ENCODE measurements around the gene TEDC2.

Gene TEDC2

GRCh38 chr16:2459647-2460390 is at the start of gene TEDC2:
TSS of gene TEDC2 (plus strand) at chr16:2460109. CDS start at chr16:2460145, 36 bp downstream.
- peaks cover 63% of the 10 kb centered on the region for H3K36me3 ChIP-seq (replicated peaks)
- no peaks in the 10 kb centered on the region for H3K9me3 ChIP-seq
- in situ Hi-C loops (cut with MboI; ENCODE audit: low sequenced_read_pairs) = no loop called here
- peak; percentile 96 to 100 for DNase-seq (ENCODE audit: low spot score in 2 of 2)
- H3K27me3 ChIP-seq (ENCODE audit: low read depth) = no peaks in the 10 kb centered on the region
- peak within 1 kb of the TSS; percentile 58 for H3K4me3 ChIP-seq
- peaks cover 17% of the 10 kb centered on the region for H3K4me1 ChIP-seq

- Histone ChIP-seq H3K27me3 (ENCODE audit: low read depth) (peaks cover 13% of the 10 kb centered on the region), H3K4me1 (no peaks in the 10 kb centered on the region), H3K36me3 (replicated peaks) (no peaks in the 10 kb centered on the region), H3K4me3 (no peak overlapping the region), H3K9me3 (no peaks in the 10 kb centered on the region)
- in situ Hi-C loops (cut with MboI; ENCODE audit: low sequenced_read_pairs) = no loop called here
- no peak for DNase-seq (ENCODE audit: low spot score in 2 of 2)
Observed at GRCh38 chr16:2415085-2415484, 44.8 kb upstream of the TEDC2 start.

GRCh38 chr16:2420035-2420434 is 39.9 kb upstream of the TEDC2 start:
- no peak for DNase-seq (ENCODE audit: low spot score in 2 of 2)
- in situ Hi-C loops (cut with MboI; ENCODE audit: low sequenced_read_pairs) = no loop called here
- H3K27me3 ChIP-seq (ENCODE audit: low read depth) = no peaks in the 10 kb centered on the region
- H3K4me1 ChIP-seq = peaks cover 2% of the 10 kb centered on the region; the same call in 1 of the 2 replicates
- no peaks in the 10 kb centered on the region for H3K36me3 ChIP-seq (replicated peaks)
- no peaks in the 10 kb centered on the region for H3K9me3 ChIP-seq
- no peak overlapping the region for H3K4me3 ChIP-seq

GRCh38 chr16:2422123-2422867 is 37.6 kb upstream of the TEDC2 start:
- H3K4me1 ChIP-seq = peaks cover 2% of the 10 kb centered on the region; the same call in 1 of the 2 replicates
- no peaks in the 10 kb centered on the region for H3K36me3 ChIP-seq (replicated peaks)
- DNase-seq (ENCODE audit: low spot score in 2 of 2) = no peak
- no peaks in the 10 kb centered on the region for H3K9me3 ChIP-seq
- in situ Hi-C loops (cut with MboI; ENCODE audit: low sequenced_read_pairs) = no loop called here
- no peaks in the 10 kb centered on the region for H3K27me3 ChIP-seq (ENCODE audit: low read depth)
- no peak overlapping the region for H3K4me3 ChIP-seq

GRCh38 chr16:2424061-2425007 is 35.6 kb upstream of the TEDC2 start:
- peaks cover under 1% of the 10 kb centered on the region; the same call in 1 of the 2 replicates for H3K36me3 ChIP-seq (replicated peaks)
- no peaks in the 10 kb centered on the region for H3K9me3 ChIP-seq
- in situ Hi-C loops (cut with MboI; ENCODE audit: low sequenced_read_pairs) = no loop called here
- no peak overlapping the region for H3K4me3 ChIP-seq
- peaks cover 10% of the 10 kb centered on the region for H3K4me1 ChIP-seq
- H3K27me3 ChIP-seq (ENCODE audit: low read depth) = no peaks in the 10 kb centered on the region
- DNase-seq (ENCODE audit: low spot score in 2 of 2) = no peak

- no peak for DNase-seq (ENCODE audit: low spot score in 2 of 2)
- in situ Hi-C loops (cut with MboI; ENCODE audit: low sequenced_read_pairs) = no loop called here
Observed at GRCh38 chr16:2425008-2425518, 34.8 kb upstream of the TEDC2 start.

GRCh38 chr16:2425825-2426430 is 34.0 kb upstream of the TEDC2 start:
- Histone ChIP-seq H3K4me3 (no peak overlapping the region), H3K9me3 (no peaks in the 10 kb centered on the region), H3K27me3 (ENCODE audit: low read depth) (no peaks in the 10 kb centered on the region), H3K36me3 (replicated peaks) (peaks cover 11% of the 10 kb centered on the region), H3K4me1 (peaks cover 15% of the 10 kb centered on the region)
- no peak for DNase-seq (ENCODE audit: low spot score in 2 of 2)
- in situ Hi-C loops (cut with MboI; ENCODE audit: low sequenced_read_pairs) = no loop called here

More at GRCh38 chr16:2425008-2425518, 34.8 kb upstream of the TEDC2 start:
- Histone ChIP-seq H3K4me1 (peaks cover 10% of the 10 kb centered on the region), H3K36me3 (replicated peaks) (peaks cover 5% of the 10 kb centered on the region; the same call in 1 of the 2 replicates), H3K27me3 (ENCODE audit: low read depth) (no peaks in the 10 kb centered on the region), H3K4me3 (no peak overlapping the region), H3K9me3 (no peaks in the 10 kb centered on the region)

GRCh38 chr16:2426941-2427361 is 33.0 kb upstream of the TEDC2 start:
- Histone ChIP-seq H3K4me3 (no peak overlapping the region), H3K4me1 (peaks cover 19% of the 10 kb centered on the region), H3K9me3 (no peaks in the 10 kb centered on the region), H3K36me3 (replicated peaks) (peaks cover 21% of the 10 kb centered on the region), H3K27me3 (ENCODE audit: low read depth) (no peaks in the 10 kb centered on the region)
- no peak for DNase-seq (ENCODE audit: low spot score in 2 of 2)
- in situ Hi-C loops (cut with MboI; ENCODE audit: low sequenced_read_pairs) = no loop called here

- in situ Hi-C loops (cut with MboI; ENCODE audit: low sequenced_read_pairs) = no loop called here
- Histone ChIP-seq H3K4me1 (peaks cover 19% of the 10 kb centered on the region), H3K27me3 (ENCODE audit: low read depth) (no peaks in the 10 kb centered on the region), H3K4me3 (no peak overlapping the region), H3K36me3 (replicated peaks) (peaks cover 27% of the 10 kb centered on the region), H3K9me3 (no peaks in the 10 kb centered on the region)
- no peak for DNase-seq (ENCODE audit: low spot score in 2 of 2)
Observed at GRCh38 chr16:2427526-2427925, 32.4 kb upstream of the TEDC2 start.

- in situ Hi-C loops (cut with MboI; ENCODE audit: low sequenced_read_pairs) = no loop called here
- peak in 1 of 2 experiments; percentile 47 for DNase-seq (ENCODE audit: low spot score in 2 of 2)
Observed at GRCh38 chr16:2428051-2428783, 31.7 kb upstream of the TEDC2 start.

GRCh38 chr16:2428784-2429033 is 31.2 kb upstream of the TEDC2 start:
- in situ Hi-C loops (cut with MboI; ENCODE audit: low sequenced_read_pairs) = no loop called here
- no peak for DNase-seq (ENCODE audit: low spot score in 2 of 2)
- Histone ChIP-seq H3K4me1 (peaks cover 17% of the 10 kb centered on the region), H3K36me3 (replicated peaks) (peaks cover 39% of the 10 kb centered on the region), H3K9me3 (no peaks in the 10 kb centered on the region), H3K27me3 (ENCODE audit: low read depth) (no peaks in the 10 kb centered on the region), H3K4me3 (peak overlapping the region; percentile 89)

More at GRCh38 chr16:2428051-2428783, 31.7 kb upstream of the TEDC2 start:
- Histone ChIP-seq H3K36me3 (replicated peaks) (peaks cover 34% of the 10 kb centered on the region), H3K4me3 (peak overlapping the region; percentile 89), H3K27me3 (ENCODE audit: low read depth) (no peaks in the 10 kb centered on the region), H3K4me1 (peaks cover 18% of the 10 kb centered on the region), H3K9me3 (no peaks in the 10 kb centered on the region)

- Histone ChIP-seq H3K4me3 (peak within 1 kb of the TSS; percentile 89), H3K9me3 (no peaks in the 10 kb centered on the region), H3K36me3 (replicated peaks) (peaks cover 44% of the 10 kb centered on the region), H3K4me1 (peaks cover 17% of the 10 kb centered on the region), H3K27me3 (ENCODE audit: low read depth) (no peaks in the 10 kb centered on the region)
- peak; percentile 95 to 99 for DNase-seq (ENCODE audit: low spot score in 2 of 2)
- in situ Hi-C loops (cut with MboI; ENCODE audit: low sequenced_read_pairs) = no loop called here
Observed at GRCh38 chr16:2429034-2429770, 30.7 kb upstream of the TEDC2 start, which contains the start of gene CCNF. TSS of gene CCNF (plus strand) at chr16:2429447. CDS start at chr16:2429482, 35 bp downstream.

Data from HAP-1 (cell line).